GM19240 (cell line): ENCODE results near the gene TRIM46.
"Not testable (repeated sequence)": the region's sequence is repeated elsewhere in the genome, so short reads cannot be mapped to it uniquely, and the experiment has no call there.

Experiments
- DNase-seq: peaks from one replicate; pipeline ENCODE4 v3.0.0; 2011; ENCODE audit warnings: low spot score; ENCODE audit not compliant: insufficient read length

Gene TRIM46

DNA sequence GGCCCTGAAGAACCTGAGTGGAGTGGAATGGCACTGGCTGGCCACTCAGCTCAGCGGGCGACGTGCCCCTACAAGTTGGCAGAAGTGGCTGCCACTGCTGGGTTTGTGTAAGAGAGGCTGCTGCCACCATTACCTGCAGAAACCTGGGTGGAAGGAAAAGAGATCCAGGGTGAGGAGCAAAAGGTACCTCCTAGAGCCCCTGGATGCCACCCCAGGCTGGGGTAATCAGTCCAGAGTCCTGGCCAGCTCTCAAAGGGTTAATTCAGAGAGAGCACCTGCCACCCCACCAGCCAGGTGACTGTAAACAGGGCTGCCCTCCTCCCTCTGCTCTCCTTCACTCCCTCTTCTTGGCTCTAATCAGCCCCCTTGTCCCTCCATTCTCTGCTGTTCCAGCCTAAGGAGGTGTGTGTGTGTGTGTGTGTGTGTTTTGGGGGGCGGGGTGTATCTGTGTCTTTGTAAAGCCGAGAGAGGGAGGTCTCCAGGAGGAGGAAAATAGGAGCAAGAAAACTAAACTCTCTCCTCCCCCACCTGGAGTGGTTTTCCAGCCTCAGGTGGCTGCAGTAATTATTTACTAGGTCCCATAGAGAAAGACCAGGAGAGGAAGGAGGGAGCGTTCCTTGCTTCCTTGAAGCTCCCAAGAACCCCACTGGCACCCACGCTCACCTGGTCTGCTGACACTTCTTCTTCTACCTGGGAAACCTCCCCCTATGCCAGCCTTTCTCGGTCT, 12.6 kb downstream of the TRIM46 start:
- DNase-seq, result no peak

DNA sequence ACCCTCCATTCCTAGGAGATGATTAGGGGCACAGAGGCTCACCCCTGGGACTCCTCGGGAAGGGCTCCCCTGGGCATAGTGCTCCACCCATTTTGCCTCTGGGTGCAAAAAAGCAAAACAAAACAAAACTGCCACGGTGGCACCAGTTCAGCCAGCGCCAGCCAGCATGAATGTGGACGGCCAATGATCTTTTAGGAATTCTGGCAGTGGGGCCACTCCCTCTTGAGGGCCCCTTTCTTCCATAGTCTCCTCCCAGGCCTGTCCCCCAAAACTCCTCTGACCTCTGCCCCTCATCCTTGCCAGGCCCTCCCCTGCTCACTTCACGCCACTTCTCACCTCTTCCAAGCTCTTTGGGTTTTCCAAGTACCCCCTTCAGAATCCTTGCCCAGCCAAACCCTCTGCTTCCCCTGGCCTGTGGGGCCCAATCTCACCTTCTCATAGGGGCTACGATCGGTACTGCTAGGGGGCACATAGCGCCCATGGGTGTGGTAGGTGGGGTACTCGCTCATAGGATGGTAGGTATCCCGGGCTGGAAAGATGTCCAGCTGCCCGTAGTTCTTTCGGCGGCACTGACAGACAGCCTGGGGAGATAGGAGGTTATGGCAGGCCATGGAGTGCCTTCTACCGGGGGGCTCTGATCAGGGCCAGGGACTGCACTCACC, 13.3 kb downstream of the TRIM46 start:
- DNase-seq, result no peak

DNA sequence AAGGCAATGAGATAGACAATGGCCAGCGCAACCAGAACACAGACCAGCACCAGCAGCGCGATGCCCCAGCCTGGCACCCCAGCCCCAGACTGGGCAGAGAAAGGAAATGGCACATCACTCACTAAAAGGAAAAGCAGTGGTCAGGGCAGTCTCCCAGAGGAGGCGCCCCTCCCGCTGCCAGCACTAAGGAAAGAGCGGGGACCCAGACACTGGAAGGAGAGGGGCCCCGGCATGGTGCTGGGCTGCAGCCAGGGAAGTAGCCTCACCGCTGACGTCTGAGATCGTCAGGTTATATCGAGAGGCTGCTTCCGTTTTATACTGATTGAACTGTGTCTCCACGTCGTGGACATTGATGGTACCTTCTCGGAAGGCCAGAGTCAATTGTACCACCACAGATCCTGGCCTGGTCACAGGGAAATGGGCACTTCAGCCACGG, 13.8 kb downstream of the TRIM46 start:
- no peak for DNase-seq

DNA sequence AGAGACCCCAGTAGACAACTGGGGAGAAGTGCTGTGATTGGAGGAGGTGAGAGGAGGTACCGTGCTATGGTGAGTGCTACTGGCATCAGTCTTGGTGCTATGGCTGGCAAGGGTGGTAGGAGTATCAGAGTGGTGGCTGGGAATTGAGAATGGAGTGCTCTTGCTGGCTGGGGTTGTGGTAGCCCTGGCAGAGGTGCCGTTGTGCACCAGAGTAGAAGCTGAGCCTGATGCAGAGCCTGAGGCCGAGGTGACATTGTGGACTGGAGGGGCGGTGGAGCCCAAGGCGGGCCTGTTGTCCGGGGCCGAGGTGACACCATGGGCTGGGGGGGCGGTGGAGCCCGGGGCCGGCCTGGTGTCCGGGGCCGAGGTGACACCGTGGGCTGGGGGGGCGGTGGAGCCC, 14.6 kb downstream of the TRIM46 start:
- no peak for DNase-seq

DNA sequence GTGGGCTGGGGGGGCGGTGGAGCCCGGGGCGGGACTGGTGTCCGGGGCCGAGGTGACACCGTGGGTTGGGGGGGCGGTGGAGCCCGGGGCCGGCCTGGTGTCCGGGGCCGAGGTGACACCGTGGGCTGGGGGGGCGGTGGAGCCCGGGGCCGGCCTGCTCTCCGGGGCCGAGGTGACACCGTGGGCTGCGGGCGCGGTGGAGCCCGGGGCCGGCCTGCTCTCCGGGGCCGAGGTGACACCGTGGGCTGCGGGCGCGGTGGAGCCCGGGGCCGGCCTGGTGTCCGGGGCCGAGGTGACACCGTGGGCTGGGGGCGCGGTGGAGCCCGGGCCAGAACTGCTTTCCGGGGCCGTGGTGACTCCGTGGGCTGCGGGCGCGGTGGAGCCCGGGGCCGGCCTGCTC, 16.3 kb downstream of the TRIM46 start:
- DNase-seq, result not testable (repeated sequence)

DNA sequence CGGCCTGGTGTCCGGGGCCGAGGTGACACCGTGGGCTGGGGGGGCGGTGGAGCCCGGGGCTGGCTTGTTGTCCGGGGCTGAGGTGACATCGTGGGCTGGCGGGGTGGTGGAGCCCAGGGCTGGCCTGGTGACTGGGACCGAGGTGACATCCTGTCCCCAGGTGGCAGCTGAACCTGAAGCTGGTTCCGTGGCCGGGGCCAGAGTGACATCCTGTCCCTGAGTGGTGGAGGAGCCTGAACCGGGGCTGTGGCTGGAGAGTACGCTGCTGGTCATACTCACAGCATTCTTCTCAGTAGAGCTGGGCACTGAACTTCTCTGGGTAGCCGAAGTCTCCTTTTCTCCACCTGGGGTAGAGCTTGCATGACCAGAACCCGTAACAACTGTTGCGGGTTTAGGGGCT, 18.3 kb downstream of the TRIM46 start:
- no peak for DNase-seq

DNA sequence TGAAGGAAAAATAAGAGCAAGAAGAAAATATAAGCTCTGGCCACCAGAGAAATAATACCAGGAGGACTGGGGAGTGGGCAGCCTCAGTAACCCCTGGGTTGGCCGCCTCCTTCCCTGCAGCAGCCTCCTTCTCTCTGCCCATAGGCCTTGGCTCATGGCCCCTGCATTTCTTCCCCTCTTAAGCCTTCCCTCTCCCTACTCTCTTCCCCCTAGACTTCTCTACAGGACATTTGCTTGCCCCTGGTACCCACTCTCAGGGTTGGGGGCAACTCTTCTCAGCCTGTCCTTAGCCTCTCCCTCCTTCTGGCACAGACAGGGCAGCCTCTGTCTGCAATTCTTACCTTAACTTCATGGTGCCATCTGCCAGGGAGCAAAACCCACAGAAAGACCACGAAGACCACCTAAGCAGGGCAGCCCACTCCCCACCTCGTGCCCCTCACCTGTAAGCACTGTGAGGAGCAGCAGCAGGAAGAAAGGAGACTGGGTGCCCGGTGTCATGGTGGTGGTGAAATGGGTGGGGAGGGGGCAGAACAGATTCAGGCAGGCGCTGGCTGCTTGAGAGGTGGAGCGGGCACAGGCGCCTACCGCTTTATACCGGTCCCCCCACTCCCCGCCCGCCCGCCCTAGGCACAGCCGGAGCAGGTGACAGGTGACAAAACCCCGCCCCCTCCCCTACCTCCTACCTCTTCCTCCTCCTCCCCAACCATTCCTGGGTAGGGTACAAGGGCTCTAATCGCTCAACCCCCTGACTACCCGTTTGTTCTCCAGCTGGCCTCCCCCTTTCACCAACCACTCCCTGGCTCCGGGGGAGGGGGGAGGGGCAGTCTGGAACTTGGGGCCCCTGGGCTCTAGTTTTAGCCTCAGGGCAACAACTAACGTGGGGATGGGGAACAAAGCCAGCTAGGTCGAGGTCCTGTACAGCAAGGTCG, 19.0 kb downstream of the TRIM46 start:
- DNase-seq, result no peak

DNA sequence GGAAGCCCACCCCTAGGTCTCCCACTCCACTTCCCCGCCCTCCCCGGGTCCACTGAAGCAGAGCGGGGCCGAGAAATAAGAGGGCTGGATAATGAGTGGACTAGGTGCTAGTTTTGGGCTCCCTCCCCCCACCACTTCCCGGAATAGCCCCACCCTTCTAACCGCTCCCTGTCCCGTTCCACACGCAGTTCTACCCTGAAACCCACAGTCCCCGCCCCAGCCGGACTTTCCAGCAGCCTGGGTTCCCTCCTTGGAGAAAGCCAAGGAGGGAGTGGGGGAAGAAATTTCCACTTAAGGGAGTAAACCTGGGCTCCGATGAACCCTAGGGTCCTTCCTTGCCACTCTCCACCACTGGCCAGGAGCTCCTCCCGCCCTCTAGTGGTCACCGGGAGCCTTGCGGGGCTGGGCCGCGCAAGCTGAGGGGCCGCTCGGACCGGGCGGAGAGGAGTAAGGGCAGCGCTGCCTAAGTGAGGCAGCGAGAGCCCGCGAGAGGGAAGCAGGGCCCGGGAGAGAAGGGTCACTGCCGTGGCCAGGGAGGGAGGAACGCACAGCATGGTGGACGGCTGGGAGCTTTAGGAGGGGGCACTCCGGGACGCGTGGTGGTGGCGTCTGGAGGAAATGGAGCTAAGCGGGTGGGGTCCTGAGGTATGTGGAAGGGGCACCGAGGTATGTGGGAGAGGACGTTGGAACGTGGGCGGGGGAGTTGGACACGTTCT, 19.8 kb downstream of the TRIM46 start:
- DNase-seq, result peak; percentile 85

DNA sequence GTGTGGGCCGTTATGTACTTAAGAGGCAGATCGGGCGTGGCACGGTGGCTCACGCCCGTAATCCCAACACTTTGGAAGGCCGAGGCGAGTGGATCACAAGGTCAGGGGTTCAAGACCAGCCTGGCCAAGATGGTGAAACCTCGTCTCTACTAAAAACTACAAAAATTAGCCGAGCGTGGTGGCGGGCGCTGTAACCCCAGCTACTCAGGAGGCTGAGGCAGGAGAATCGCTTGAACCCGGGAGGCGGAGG, 20.3 kb downstream of the TRIM46 start:
- DNase-seq, result not testable (repeated sequence)

DNA sequence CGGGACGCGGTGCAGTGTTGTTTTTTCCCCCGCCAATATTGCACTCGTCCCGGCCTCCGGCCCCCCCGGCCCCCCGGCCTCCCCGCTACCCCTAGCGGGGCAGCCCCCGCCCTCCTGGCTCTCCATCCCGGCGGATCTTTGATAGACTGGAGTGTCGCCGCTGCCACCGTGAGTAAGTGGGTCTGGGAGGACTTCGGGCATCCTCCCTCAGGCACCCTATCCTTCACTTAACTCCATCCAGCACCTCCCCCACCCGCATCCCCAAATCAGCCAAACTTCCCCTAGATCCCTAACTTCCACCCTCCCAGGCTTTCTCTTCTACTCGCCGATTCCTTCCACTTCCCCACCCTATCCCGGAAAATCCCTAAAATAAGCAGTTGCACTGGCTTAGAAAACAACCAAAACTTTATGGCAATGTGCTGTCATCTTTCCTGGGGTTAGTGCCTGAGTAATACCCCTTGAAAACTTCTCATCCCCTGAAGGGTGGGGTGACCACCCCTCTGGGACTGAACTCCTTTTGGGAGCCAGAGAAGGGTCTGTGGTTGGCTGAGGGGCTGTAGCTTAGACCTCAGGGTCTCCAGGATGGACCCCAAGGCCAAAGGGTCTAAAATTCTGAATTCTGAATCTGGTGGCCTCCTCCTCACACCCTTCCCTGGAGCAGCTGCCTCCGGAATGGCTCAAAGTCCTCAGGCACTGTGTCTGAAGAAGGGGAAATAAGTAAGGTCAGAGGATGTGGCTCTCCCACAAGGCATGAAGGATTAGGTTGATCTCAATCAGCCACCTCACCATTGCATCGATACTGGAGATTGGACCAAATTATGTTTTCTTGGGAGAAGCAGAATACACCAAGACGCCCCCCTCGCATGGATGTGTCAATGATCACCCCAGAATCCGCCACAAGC, 21.8 kb downstream of the TRIM46 start:
- no peak for DNase-seq

DNA sequence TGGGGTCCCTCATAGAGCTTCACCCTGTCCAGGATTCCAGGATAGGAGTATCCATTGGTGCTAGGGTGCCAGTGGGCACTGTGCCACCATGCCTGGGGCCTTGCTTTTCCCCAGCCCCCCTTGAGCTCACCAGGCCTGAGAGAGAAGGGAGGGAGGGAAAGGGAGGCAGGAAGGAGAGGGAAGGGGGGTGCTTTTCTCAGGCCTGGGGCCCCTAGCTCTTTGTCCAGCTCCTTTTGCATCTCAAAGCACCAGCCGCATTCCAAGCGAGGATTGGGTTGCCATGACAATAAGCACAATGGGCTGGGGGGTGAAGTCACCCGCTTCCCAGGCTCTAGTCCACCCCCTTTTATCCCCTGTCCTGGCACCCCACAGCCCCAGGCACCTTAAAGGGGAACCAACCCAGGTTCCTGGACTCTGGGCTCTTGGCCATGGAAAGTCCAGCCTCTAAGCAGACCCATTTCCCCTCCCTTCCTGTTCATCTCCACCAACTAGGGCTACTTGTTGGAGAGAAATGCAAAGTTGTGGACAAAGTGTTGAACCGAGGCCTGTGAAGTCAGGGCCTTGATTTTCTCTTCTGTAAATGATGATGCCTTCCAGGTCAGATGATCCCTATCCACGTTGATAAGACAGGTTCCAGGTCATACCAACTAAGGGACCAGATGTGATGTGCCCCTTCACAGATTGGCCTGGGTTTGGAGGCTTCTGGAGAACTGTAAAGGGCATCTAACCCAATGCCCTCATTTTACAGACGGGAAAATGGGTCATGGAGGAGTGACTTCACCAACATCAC, 22.6 kb downstream of the TRIM46 start:
- no peak for DNase-seq

DNA sequence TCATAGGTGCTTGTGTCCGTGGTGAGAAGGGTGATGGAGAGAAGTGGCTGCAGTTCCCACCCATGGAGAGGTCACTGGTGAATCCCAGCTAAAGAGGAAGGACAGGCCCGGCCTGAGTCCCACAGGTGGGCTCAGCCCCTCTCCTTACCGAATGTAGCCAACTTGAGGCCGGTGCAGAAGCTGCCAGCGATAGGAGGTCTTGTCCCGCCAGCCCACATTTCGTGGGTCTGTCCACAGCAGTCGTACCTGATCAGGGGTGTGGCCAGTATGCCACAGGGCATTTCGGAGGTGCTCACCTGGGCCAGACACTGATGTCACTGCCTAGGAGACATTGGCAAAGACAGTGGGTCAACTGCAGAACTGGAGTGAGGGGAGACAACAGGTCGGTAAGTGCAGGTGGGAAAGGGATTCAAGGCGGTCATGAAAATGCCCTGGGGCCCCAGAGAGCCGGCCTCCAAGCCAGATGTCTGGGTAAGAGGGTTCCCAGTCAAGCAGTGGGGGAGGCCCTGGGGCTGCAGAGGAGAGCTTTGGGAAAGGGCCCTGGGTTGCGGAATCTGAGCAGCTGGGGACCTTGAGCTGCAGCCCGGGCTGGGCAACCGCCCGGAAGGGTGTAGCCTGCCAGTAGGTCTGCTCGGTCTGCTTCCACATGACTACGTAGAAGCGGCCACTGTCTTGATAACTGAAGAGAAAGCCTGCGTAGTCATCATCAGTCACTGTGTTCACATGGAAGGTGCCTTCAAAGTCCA, 23.4 kb downstream of the TRIM46 start:
- no peak for DNase-seq

DNA sequence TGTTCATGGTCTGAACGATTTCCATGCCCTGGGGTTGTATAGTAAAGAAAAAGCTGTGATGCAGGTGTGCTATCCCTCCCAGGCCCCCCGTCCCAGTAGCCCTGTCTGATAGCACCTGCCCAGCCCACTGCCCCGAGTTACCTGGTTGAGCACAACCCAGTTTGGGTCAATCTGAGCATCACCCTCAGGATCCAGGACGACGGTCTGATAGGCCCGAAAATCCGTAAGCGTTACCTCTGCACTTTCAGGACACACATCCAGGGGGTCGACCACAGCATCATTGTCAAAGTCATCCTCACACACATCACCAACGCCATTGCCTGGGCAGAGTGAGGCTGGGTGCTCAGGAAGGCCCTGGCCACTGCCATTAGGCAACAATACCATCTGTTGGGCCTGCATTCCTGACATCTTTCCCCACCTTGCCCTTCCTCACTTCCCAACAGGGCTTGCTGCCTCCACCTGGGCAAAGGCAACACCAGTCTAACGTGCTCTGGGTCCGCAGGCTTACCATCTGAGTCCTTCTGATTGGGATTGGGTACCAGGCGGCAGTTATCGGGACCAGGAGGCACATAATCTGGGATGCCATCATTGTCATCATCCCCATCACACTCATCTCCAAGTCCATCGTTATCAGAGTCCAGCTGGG, 24.4 kb downstream of the TRIM46 start:
- no peak for DNase-seq

DNA sequence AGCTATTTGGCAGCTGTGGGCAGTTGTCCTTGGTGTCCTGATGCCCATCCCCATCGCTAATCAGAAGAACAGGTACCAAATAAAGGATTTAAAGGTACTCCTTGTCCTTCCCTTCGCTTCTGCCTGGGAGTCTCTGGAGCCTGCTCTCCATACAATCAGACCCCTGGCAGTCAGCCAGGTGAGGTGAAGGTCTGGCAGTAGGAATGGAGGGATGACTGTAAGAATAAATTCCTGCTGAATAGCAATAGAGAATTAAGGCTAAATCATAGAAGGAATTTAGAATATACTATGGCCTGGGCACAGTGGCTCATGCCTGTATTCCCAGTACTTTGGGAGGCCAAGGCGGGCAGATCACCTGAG, 24.9 kb downstream of the TRIM46 start:
- DNase-seq, result no peak

DNA sequence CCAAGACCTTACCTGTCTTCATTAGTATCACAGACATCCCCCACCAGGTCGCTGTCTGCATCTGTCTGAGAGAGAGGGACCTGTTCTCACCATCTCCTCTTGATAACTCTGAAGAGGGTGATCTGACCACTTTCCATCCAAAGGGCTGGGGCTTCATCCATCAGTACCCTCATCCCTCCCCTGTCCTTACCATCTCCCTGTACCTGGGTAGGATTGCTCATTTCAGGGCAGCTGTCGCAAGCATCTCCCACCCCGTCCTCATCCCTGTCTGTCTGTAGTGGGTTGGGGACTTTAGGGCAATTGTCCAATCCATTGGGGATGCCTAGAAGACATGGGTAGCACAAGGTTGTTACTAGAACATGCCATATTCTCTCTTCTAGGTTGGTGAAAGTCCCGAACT, 26.1 kb downstream of the TRIM46 start:
- DNase-seq, result no peak

DNA sequence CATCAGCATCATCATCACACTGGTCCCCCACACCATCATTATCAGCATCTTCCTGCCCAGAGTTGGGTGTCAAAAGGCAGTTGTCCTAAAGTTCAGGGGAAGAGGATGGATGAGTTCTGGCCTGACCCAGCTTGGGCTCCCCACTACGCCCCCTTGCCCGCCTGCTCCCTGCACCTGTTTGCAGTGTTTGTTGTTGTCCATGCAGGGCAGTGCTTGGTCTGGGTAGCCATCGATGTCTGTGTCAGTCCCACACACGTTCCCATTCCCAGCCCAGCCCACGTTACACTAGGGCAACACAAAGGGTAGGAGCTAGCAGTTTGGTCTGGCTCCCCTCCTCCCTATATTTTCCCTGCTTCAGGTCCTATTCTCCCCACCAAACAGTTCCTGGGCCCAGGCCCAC, 27.3 kb downstream of the TRIM46 start:
- DNase-seq, result no peak

DNA sequence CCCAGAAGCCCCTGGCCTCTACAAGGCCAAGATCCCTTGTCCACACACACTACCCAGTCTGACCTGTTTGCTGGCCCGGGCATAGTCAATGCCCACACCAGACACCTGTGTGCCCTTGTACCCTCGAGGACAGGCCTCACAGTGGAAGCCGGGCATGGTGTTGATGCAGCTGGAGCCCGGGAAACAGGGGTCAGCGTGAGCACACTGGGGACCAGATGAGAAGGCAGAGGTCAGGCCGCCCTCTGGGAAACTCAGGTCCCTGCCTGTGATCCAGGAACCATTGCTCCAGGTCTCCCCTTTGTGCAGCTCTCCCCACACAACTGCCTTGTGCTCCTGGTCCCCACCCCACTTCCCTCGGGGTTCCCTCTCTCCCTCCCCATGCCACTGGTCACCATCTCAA, 28.5 kb downstream of the TRIM46 start:
- DNase-seq, result no peak

DNA sequence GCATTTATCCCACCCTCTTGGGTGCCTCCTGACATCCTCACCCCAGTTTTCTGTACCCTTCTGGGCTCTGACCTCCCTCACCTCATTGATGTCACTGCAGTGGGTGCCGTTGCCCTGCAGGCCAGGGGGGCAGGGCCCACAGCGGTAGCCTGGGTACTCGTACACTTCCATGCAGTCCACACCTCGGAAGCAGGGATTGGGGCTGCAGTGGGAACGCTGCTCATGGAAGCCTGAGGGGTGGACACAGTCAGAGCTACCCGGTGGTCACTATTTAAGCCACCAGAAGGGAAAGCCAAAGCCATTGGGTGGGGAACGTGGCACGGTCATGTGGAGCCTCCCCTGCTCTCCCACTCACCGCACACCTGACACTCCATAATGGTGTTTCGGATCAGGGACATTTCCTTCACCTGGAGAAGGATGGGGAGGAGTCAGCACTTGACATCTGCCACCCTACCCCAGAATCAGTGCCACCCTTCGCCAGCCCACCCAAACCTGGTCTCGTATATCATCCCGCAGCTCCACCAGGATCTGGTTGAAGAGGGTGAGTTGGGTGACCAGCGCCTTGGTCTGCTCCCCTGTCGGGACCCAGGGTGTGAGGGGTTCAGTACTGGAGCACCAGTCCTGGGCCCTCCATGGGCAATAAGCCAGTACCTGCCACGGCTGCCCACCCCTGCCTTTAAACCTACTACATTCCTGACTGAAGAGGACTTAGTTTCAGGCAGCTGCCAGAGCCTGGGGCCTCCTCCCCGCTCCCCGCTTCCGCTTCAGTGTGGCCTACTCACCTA, 29.3 kb downstream of the TRIM46 start:
- no peak for DNase-seq
